HepG2 (cell line): ENCODE results near the gene CAPRIN2. TPM values are rescaled to one million over a fixed set of nuclear protein-coding genes. Genes with fewer than 3 reads are reported as not detected.

ENCODE experiments used
- ARNTL ChIP-seq: sonication (generic); formaldehyde crosslinking; IDR thresholded peaks from 2 replicates; pipeline ENCODE4 v1.4.0; 2020; ENCODE audit warnings: mild to moderate bottlenecking, missing genetic modification reagents
- CREB1 ChIP-seq, 2 experiments: fragments of 450-650 bp in 1 of 2; IDR thresholded peaks; 2 replicates each; pipeline ENCODE4 v1.6.1; 2016 to 2017; ENCODE audit warnings: control low read depth in 1 of 2, mild to moderate bottlenecking in 1 of 2, missing compliant biosample characterization in 1 of 2, missing genetic modification characterization in 1 of 2
- HDAC1 ChIP-seq: sonication (generic); formaldehyde crosslinking; IDR thresholded peaks from 2 replicates; pipeline ENCODE4 v1.5.1; 2020; ENCODE audit warnings: mild to moderate bottlenecking, missing genetic modification reagents
- HDAC2 ChIP-seq: sonication (generic); formaldehyde crosslinking; IDR thresholded peaks from 2 replicates; pipeline ENCODE4 v1.4.0; 2020; ENCODE audit warnings: missing genetic modification reagents
- KAT8 ChIP-seq: IDR thresholded peaks from 2 replicates; pipeline ENCODE4 v1.6.1; 2016; ENCODE audit warnings: missing genetic modification reagents, missing compliant biosample characterization
- NCOA2 ChIP-seq: sonication (generic); formaldehyde crosslinking; IDR thresholded peaks from 2 replicates; pipeline ENCODE4 v1.8.0; 2022; ENCODE audit warnings: inconsistent platforms
- PPARG ChIP-seq: conservative IDR thresholded peaks from 2 replicates; pipeline ENCODE4 v1.6.1; 2016; ENCODE audit warnings: missing biosample characterization, missing genetic modification reagents
- RARA ChIP-seq: IDR thresholded peaks from 2 replicates; pipeline ENCODE4 v1.6.1; 2016; ENCODE audit warnings: missing genetic modification reagents, missing compliant biosample characterization
- RCOR2 ChIP-seq: IDR thresholded peaks from 2 replicates; pipeline ENCODE4 v1.6.1; 2016; ENCODE audit warnings: missing biosample characterization, missing genetic modification reagents
- RNF219 ChIP-seq: sonication (generic); formaldehyde crosslinking; IDR thresholded peaks from 2 replicates; pipeline ENCODE4 v1.5.0; 2020; ENCODE audit warnings: mild to moderate bottlenecking, missing genetic modification reagents
- SKI ChIP-seq: fragments of 450-650 bp; IDR thresholded peaks from one replicate; pipeline ENCODE4 v1.6.1; 2018; ENCODE audit warnings: mild to moderate bottlenecking; ENCODE audit not compliant: partially characterized antibody
- SMC3 ChIP-seq: IDR thresholded peaks from 2 replicates; pipeline ENCODE4 v1.6.1; 2011; ENCODE audit warnings: low read length, improper control_type of control experiment
- ZBTB38 ChIP-seq: sonication (generic); formaldehyde crosslinking; IDR thresholded peaks from 2 replicates; pipeline ENCODE4 v1.5.1; 2020; ENCODE audit warnings: mild to moderate bottlenecking, missing genetic modification reagents
- ZFP90 ChIP-seq: sonication (generic); formaldehyde crosslinking; IDR thresholded peaks from 2 replicates; pipeline ENCODE4 v1.8.0; 2022; ENCODE audit warnings: missing genetic modification reagents, mild to moderate bottlenecking, inconsistent platforms, borderline replicate concordance
- ZNF124 ChIP-seq: sonication (generic); formaldehyde crosslinking; IDR thresholded peaks from 2 replicates; pipeline ENCODE4 v1.4.0; 2020; ENCODE audit warnings: missing genetic modification reagents
- ZNF180 ChIP-seq: sonication (generic); formaldehyde crosslinking; IDR thresholded peaks from 2 replicates; pipeline ENCODE4 v1.4.0; 2020; ENCODE audit warnings: low read depth, missing genetic modification reagents, borderline replicate concordance
- ZNF558 ChIP-seq: sonication (generic); formaldehyde crosslinking; IDR thresholded peaks from 2 replicates; pipeline ENCODE4 v1.9.0; 2022; ENCODE audit warnings: mild to moderate bottlenecking, missing genetic modification reagents, borderline replicate concordance
- ZNF580 ChIP-seq: IDR thresholded peaks from 2 replicates; pipeline ENCODE4 v1.6.1; 2016; ENCODE audit warnings: low read depth, borderline replicate concordance
- ZNF768 ChIP-seq: sonication (generic); formaldehyde crosslinking; IDR thresholded peaks from 2 replicates; pipeline ENCODE4 v1.4.0; 2020; ENCODE audit warnings: missing genetic modification reagents
- ZNF770 ChIP-seq: sonication (generic); formaldehyde crosslinking; IDR thresholded peaks from 2 replicates; pipeline ENCODE4 v1.5.0; 2020; ENCODE audit warnings: mild to moderate bottlenecking, missing genetic modification reagents
- polyA plus RNA-seq, 8 experiments: library from polyadenylated mRNA; depleted of rRNA in 3 of 8; stranded (reverse) in 7 of 8; unstranded in 1 of 8; fragments of >200 nt; fragmentation: Illumina TruSeq in 4 of 8; extraction: Trizol in 4 of 8; gene quantifications; 2 replicates each; pipeline versions ENCODE4 v1.2.1 to v1.2.3, GENCODE V29; 2011 to 2016; ENCODE audit warnings: low read depth in 4 of 8, missing spikeins in 1 of 8, mixed read lengths in 1 of 8; ENCODE audit not compliant: insufficient read depth in 1 of 8
- total RNA-seq, 5 experiments: library from RNA; depleted of rRNA; stranded (reverse); fragments of >200 nt; fragmentation: Illumina TruSeq; extraction: Trizol; gene quantifications; 2 replicates each; pipeline ENCODE4 v1.2.3, GENCODE V29; 2016; ENCODE audit warnings: low read depth in 1 of 5
- TF ChIP-seq, protein P1 (sequence below): sonication (generic); formaldehyde crosslinking; IDR thresholded peaks from 2 replicates; pipeline ENCODE4 v1.4.0; 2020; ENCODE audit warnings: missing genetic modification reagents
- TF ChIP-seq, protein P2 (sequence below): sonication (generic); formaldehyde crosslinking; IDR thresholded peaks from 2 replicates; pipeline ENCODE4 v1.5.1; 2020; ENCODE audit warnings: missing genetic modification reagents, mild to moderate bottlenecking, borderline replicate concordance

The CAPRIN2 gene
- total and polyA plus RNA-seq, 2 of the 13 experiments (the other 11 are each of a cell fraction or from before 2014, with no cell fraction given), result 21.7 to 30.6 TPM

DNA sequence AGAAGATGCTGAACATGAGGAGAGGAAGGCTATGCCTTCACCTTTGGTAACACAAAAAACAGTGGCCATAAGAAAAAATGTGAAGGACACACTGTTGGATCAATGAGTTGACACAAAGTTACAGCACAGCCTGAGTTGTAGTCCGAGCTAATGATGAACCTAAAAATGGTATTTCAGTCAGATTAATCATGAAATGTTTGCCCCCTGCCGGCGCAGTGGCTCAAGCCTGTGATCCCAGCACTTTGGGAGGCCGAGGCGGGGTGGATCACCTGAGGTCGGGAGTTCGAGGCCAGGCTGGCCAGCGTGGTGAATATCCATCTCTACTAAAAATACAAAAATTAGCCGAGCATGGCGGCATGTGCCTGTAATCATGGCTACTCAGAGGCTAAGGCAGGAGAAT lies 1.3 kb upstream of the CAPRIN2 start (continued):
- TF ChIP-seq KAT8 (CRISPR knock-in tag) (0 out of 2 replicates have a peak, but pooled peaks have one; percentile 27), HDAC1 (peak; percentile 54), NCOA2 (peak; percentile 46; the same call in 1 of the 2 replicates), ZNF124 (CRISPR knock-in tag) (no peak), ARNTL (CRISPR knock-in tag) (0 out of 2 replicates have a peak, but pooled peaks have one; percentile 26), ZNF768 (no peak), ZNF180 (no peak), ZNF770 (CRISPR knock-in tag) (no peak), RCOR2 (CRISPR knock-in tag) (0 out of 2 replicates have a peak, but pooled peaks have one; percentile 44), ZFP90 (CRISPR knock-in tag) (peak; percentile 99), ZBTB38 (CRISPR knock-in tag) (0 out of 2 replicates have a peak, but pooled peaks have one; percentile 41), ZNF558 (CRISPR knock-in tag) (no peak), SMC3 (peak; percentile 16; the same call in 1 of the 2 replicates), CREB1 (IDR thresholded peaks at IDR 0.05) (no peak), CREB1 (CRISPR knock-in tag; IDR thresholded peaks at IDR 0.05) (peak; percentile 41; the same call in 1 of the 2 replicates), HDAC2 (CRISPR knock-in tag) (peak; percentile 63), PPARG (CRISPR knock-in tag) (peak; percentile 74; the same call in 1 of the 2 replicates), RARA (CRISPR knock-in tag) (peak; percentile 40; the same call in 1 of the 2 replicates), RNF219 (CRISPR knock-in tag) (no peak), ZNF580 (0 out of 2 replicates have a peak, but pooled peaks have one; percentile 27), SKI (peak; percentile 16)
- TF ChIP-seq, protein P1, sequence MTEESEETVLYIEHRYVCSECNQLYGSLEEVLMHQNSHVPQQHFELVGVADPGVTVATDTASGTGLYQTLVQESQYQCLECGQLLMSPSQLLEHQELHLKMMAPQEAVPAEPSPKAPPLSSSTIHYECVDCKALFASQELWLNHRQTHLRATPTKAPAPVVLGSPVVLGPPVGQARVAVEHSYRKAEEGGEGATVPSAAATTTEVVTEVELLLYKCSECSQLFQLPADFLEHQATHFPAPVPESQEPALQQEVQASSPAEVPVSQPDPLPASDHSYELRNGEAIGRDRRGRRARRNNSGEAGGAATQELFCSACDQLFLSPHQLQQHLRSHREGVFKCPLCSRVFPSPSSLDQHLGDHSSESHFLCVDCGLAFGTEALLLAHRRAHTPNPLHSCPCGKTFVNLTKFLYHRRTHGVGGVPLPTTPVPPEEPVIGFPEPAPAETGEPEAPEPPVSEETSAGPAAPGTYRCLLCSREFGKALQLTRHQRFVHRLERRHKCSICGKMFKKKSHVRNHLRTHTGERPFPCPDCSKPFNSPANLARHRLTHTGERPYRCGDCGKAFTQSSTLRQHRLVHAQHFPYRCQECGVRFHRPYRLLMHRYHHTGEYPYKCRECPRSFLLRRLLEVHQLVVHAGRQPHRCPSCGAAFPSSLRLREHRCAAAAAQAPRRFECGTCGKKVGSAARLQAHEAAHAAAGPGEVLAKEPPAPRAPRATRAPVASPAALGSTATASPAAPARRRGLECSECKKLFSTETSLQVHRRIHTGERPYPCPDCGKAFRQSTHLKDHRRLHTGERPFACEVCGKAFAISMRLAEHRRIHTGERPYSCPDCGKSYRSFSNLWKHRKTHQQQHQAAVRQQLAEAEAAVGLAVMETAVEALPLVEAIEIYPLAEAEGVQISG (CRISPR knock-in tag), result peak; percentile 37; the same call in 1 of the 2 replicates
- TF ChIP-seq, protein P2, sequence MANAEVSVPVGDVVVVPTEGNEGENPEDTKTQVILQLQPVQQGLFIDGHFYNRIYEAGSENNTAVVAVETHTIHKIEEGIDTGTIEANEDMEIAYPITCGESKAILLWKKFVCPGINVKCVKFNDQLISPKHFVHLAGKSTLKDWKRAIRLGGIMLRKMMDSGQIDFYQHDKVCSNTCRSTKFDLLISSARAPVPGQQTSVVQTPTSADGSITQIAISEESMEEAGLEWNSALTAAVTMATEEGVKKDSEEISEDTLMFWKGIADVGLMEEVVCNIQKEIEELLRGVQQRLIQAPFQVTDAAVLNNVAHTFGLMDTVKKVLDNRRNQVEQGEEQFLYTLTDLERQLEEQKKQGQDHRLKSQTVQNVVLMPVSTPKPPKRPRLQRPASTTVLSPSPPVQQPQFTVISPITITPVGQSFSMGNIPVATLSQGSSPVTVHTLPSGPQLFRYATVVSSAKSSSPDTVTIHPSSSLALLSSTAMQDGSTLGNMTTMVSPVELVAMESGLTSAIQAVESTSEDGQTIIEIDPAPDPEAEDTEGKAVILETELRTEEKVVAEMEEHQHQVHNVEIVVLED (CRISPR knock-in tag), result no peak
